Measurements from ENCODE around the gene AKAP1. TPM values are rescaled to one million over a fixed set of nuclear protein-coding genes. Genes with fewer than 3 reads are reported as not detected.

Gene AKAP1
- total and polyA plus RNA-seq, 2 donors (not counting 1 experiment from before 2014, with no cell fraction given): 4.8 to 9.1 TPM

- Histone ChIP-seq H3K4me3 (replicated peaks in 1 of 4; ENCODE audit: control extremely low read depth in 1 of 4, insufficient read depth in 1 of 4, low read depth in 3 of 4, low read length in 4 of 4) (no peak overlapping the region), H3K36me3 (ENCODE audit: control insufficient read depth, insufficient read depth, low read length) (no peaks in the 10 kb centered on the region), H3K9ac (ENCODE audit: insufficient read depth, low read length) (no peak overlapping the region), H3K27ac (ENCODE audit: insufficient read depth, low read length) (no peak overlapping the region), H2AFZ (ENCODE audit: low read length) (no peak overlapping the region), H3K4me1 (ENCODE audit: control insufficient read depth, extremely low read depth, insufficient read depth, low read length) (no peaks in the 10 kb centered on the region), H3K9me3 (ENCODE audit: control insufficient read depth, insufficient read depth, low read depth, low read length) (no peaks in the 10 kb centered on the region), H4K20me1 (ENCODE audit: control insufficient read depth, extremely low read depth, insufficient read depth, low read length) (no peaks in the 10 kb centered on the region), H3K79me2 (ENCODE audit: control insufficient read depth, insufficient read depth, low read length) (no peaks in the 10 kb centered on the region), H3K27me3 (ENCODE audit: control insufficient read depth, insufficient read depth, low read length) (no peaks in the 10 kb centered on the region), H3K4me2 (ENCODE audit: extremely low read depth, insufficient read depth, low read length) (no peak overlapping the region)
- TF ChIP-seq, protein P1, sequence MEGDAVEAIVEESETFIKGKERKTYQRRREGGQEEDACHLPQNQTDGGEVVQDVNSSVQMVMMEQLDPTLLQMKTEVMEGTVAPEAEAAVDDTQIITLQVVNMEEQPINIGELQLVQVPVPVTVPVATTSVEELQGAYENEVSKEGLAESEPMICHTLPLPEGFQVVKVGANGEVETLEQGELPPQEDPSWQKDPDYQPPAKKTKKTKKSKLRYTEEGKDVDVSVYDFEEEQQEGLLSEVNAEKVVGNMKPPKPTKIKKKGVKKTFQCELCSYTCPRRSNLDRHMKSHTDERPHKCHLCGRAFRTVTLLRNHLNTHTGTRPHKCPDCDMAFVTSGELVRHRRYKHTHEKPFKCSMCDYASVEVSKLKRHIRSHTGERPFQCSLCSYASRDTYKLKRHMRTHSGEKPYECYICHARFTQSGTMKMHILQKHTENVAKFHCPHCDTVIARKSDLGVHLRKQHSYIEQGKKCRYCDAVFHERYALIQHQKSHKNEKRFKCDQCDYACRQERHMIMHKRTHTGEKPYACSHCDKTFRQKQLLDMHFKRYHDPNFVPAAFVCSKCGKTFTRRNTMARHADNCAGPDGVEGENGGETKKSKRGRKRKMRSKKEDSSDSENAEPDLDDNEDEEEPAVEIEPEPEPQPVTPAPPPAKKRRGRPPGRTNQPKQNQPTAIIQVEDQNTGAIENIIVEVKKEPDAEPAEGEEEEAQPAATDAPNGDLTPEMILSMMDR (conservative IDR thresholded peaks at IDR 0.05 in 1 of 2, IDR thresholded peaks at IDR 0.05 in 1 of 2; ENCODE audit: low read depth in 1 of 2, low read length in 2 of 2): no peak
- no peak for TF ChIP-seq EZH2 (IDR thresholded peaks at IDR 0.05; ENCODE audit: low read length, missing control alignments)
- no peak for DNase-seq (ENCODE audit: low read depth in 2 of 2)
These were observed 50.2 kb downstream of the AKAP1 start for GRCh38 chr17:57135026-57135788.

DNA sequence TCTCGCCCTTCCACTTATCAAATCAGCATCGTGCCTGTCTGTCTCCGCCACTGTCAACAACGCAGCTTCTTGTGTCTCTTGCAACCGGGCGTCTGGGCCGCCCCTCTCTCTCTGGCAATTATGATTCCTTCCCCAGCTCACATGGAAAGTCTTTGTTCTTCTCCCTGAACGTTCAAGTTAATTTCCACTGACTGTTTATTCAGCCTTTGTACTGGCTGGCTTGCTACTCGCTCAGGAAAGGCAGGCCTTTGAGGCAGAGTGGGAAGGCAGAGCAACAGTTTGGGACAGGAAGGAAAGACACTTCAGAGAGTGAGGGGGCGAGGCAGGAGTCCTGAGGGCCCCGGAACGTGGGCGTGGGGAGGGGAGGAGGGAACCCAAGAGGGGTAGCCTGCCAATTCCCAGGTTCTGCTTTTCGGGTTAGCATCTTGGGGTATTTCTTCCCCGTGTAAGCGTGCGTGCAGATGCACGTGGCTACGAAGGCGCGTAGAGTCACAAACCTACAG lies 50.8 kb downstream of the AKAP1 start:
- H3K27ac ChIP-seq (ENCODE audit: insufficient read depth, low read length): no peak overlapping the region
- no peaks in the 10 kb centered on the region for H3K4me1 ChIP-seq (ENCODE audit: control insufficient read depth, extremely low read depth, insufficient read depth, low read length)
- H2AFZ ChIP-seq (ENCODE audit: low read length): no peak overlapping the region
- TF ChIP-seq EZH2 (IDR thresholded peaks at IDR 0.05; ENCODE audit: low read length, missing control alignments): no peak
- TF ChIP-seq, protein P1 (conservative IDR thresholded peaks at IDR 0.05 in 1 of 2, IDR thresholded peaks at IDR 0.05 in 1 of 2; ENCODE audit: low read depth in 1 of 2, low read length in 2 of 2): no peak
- H3K4me3 ChIP-seq (replicated peaks in 1 of 4; ENCODE audit: control extremely low read depth in 1 of 4, insufficient read depth in 1 of 4, low read depth in 3 of 4, low read length in 4 of 4): no peak overlapping the region
- no peaks in the 10 kb centered on the region for H3K27me3 ChIP-seq (ENCODE audit: control insufficient read depth, insufficient read depth, low read length)
- no peak for DNase-seq (ENCODE audit: low read depth in 2 of 2)
- H3K36me3 ChIP-seq (ENCODE audit: control insufficient read depth, insufficient read depth, low read length): no peaks in the 10 kb centered on the region
- H3K4me2 ChIP-seq (ENCODE audit: extremely low read depth, insufficient read depth, low read length): no peak overlapping the region
- no peak overlapping the region for H3K9ac ChIP-seq (ENCODE audit: insufficient read depth, low read length)
- no peaks in the 10 kb centered on the region for H3K79me2 ChIP-seq (ENCODE audit: control insufficient read depth, insufficient read depth, low read length)
- H3K9me3 ChIP-seq (ENCODE audit: control insufficient read depth, insufficient read depth, low read depth, low read length): no peaks in the 10 kb centered on the region
- no peaks in the 10 kb centered on the region for H4K20me1 ChIP-seq (ENCODE audit: control insufficient read depth, extremely low read depth, insufficient read depth, low read length)

- no peak overlapping the region for H3K4me3 ChIP-seq (replicated peaks in 1 of 4; ENCODE audit: control extremely low read depth in 1 of 4, insufficient read depth in 1 of 4, low read depth in 3 of 4, low read length in 4 of 4)
- no peaks in the 10 kb centered on the region for H3K27me3 ChIP-seq (ENCODE audit: control insufficient read depth, insufficient read depth, low read length)
- H3K36me3 ChIP-seq (ENCODE audit: control insufficient read depth, insufficient read depth, low read length): no peaks in the 10 kb centered on the region
- TF ChIP-seq EZH2 (IDR thresholded peaks at IDR 0.05; ENCODE audit: low read length, missing control alignments): no peak
- TF ChIP-seq, protein P1 (conservative IDR thresholded peaks at IDR 0.05 in 1 of 2, IDR thresholded peaks at IDR 0.05 in 1 of 2; ENCODE audit: low read depth in 1 of 2, low read length in 2 of 2): no peak
- no peaks in the 10 kb centered on the region for H3K4me1 ChIP-seq (ENCODE audit: control insufficient read depth, extremely low read depth, insufficient read depth, low read length)
- H4K20me1 ChIP-seq (ENCODE audit: control insufficient read depth, extremely low read depth, insufficient read depth, low read length): no peaks in the 10 kb centered on the region
- no peak overlapping the region for H3K4me2 ChIP-seq (ENCODE audit: extremely low read depth, insufficient read depth, low read length)
- no peak for DNase-seq (ENCODE audit: low read depth in 2 of 2)
- H3K79me2 ChIP-seq (ENCODE audit: control insufficient read depth, insufficient read depth, low read length): no peaks in the 10 kb centered on the region
- no peak overlapping the region for H2AFZ ChIP-seq (ENCODE audit: low read length)
- no peak overlapping the region for H3K9ac ChIP-seq (ENCODE audit: insufficient read depth, low read length)
- no peaks in the 10 kb centered on the region for H3K9me3 ChIP-seq (ENCODE audit: control insufficient read depth, insufficient read depth, low read depth, low read length)
- H3K27ac ChIP-seq (ENCODE audit: insufficient read depth, low read length): no peak overlapping the region
These were observed 51.3 kb downstream of the AKAP1 start for GRCh38 chr17:57136355-57136754.
